Calu3 (cell line): ENCODE measurements around the gene TMEM242. TPM values are rescaled to one million over a fixed set of nuclear protein-coding genes. Genes with fewer than 3 reads are reported as not detected.
A peak's percentile ranks its signal among the peaks of the same experiment; 100 is the strongest.

ENCODE experiments used
- BruUV-seq: library from RNA; stranded (reverse); fragments of 400-500 nt; replicated peaks from 2 replicates; lab custom pipeline; 2021; lab: Mats Ljungman, UMichigan
- CTCF ChIA-PET: fragments of 300-600 bp; sonication (Branson Sonifier 250); formaldehyde crosslinking; loops from one replicate; lab custom pipeline; 2022; ENCODE audit warnings: antibody characterized with exemption; lab: Charles Lee
- DNase-seq: peaks from one replicate; pipeline ENCODE4 v3.0.0; 2022
- H3K27ac Mint-ChIP-seq: one replicate; pipeline ENCODE4 v1.8.0; 2022; ENCODE audit warnings: mixed read lengths; ENCODE audit not compliant: unreplicated experiment
- H3K27me3 Mint-ChIP-seq: one replicate; pipeline ENCODE4 v1.8.0; 2022; ENCODE audit warnings: mixed read lengths; ENCODE audit not compliant: unreplicated experiment
- H3K36me3 Mint-ChIP-seq: one replicate; pipeline ENCODE4 v1.8.0; 2022; ENCODE audit warnings: mild to moderate bottlenecking, moderate library complexity, mixed read lengths; ENCODE audit not compliant: insufficient read depth, unreplicated experiment
- H3K4me1 Mint-ChIP-seq: one replicate; pipeline ENCODE4 v1.8.0; 2022; ENCODE audit warnings: mild to moderate bottlenecking, low read depth, mixed read lengths; ENCODE audit not compliant: unreplicated experiment
- H3K4me3 Mint-ChIP-seq: one replicate; pipeline ENCODE4 v1.8.0; 2022; ENCODE audit warnings: mild to moderate bottlenecking, low read depth, moderate library complexity, mixed read lengths; ENCODE audit not compliant: unreplicated experiment
- H3K9me3 Mint-ChIP-seq: one replicate; pipeline ENCODE4 v1.8.0; 2022; ENCODE audit warnings: low read depth, mixed read lengths; ENCODE audit not compliant: unreplicated experiment
- CTCF ChIP-seq: fragments of 200-600 bp; IDR thresholded peaks from one replicate; pipeline ENCODE4 v1.8.0; 2022; ENCODE audit warnings: antibody characterized with exemption; ENCODE audit not compliant: unreplicated experiment
- intact Hi-C: fragments of 100-400 bp; cut with micrococcal nuclease; formaldehyde crosslinking; loops from one replicate; pipeline ENCODE4 v1.10.0; 2022; ENCODE audit not compliant: unreplicated experiment
- total RNA-seq: library from RNA; stranded (reverse); gene quantifications from 2 replicates; pipeline ENCODE4 v1.2.3, GENCODE V29; 2022

TMEM242 gene
- total RNA-seq, 1 experiment from 2014 or later, result 7.9 TPM

DNA sequence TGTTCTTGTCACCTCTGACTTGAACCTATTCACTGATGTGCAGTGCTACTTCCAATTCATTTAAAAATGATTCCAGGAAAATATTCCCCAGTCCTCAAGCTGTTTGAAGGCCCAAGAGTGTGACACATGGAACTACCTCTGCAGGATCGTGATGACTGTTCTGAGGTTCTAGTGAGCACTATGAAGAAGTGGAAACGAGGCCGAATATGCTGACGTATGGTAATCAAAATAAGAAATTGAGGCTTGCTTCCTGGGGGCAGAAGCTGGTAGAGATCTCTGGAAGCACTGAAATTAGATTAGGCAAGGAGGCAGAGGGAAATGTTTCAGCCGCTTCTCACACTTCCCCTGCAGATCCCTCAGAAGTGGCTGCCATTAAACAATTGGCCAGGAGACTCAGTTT lies 15.7 kb downstream of the TMEM242 start:
- intact Hi-C loops, result no loop called here
- no peak overlapping the region for H3K4me3 Mint-ChIP-seq
- peaks cover 8% of the 10 kb centered on the region for H3K4me1 Mint-ChIP-seq
- H3K27me3 Mint-ChIP-seq, result no peaks in the 10 kb centered on the region
- no TSS peak for BruUV-seq
- DNase-seq, result no peak
- no peak overlapping the region for H3K27ac Mint-ChIP-seq
- CTCF ChIA-PET, result no interaction called here
- no peaks in the 10 kb centered on the region for H3K36me3 Mint-ChIP-seq
- H3K9me3 Mint-ChIP-seq, result no peaks in the 10 kb centered on the region
- no peak for TF ChIP-seq CTCF

DNA sequence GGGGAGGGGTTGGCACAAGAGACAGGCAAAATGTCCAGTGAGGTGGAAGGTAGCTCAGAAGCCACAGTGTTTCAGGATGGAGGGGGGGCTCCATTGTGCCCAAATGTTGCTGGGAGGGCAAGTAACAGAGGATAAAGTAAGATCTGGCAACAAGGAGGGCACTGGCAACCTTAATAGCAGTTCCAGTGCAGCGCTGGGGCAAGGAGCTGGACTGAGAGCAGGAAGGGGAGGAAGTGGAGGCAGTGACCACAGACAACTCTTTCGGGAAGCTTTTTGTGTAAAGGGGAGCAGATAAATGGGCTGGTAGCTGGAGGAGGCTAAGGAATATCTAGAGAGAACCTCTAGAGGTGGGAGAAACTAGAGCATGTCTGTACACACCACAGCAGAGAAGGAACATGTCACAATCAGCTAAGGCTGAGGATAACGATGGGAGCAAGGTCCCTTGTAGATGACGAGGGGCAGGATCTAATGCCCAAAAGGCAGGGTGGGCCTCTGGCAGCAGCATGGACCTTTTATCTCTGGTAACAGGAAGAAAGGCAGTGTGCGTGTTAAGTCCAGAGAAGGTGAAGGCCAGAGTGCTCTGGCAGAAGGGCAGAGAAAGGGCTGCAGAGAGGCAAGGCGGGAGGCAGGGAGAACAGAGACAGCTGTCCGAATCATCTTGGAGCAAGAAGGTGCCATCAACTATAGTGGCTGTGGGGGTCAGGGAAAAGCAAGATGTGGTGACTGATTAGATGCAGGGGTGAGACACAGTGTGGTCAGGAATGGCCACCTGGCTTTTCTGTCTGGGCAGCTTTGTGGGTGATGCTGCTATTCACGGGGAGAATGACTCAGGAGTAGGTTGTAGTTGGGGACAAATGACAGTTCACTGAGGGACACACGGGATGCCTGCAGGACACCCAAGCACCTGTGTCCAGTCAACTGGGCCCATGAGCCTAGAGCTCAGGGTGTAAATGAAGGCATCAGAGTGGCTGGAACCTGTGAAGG lies 17.4 kb downstream of the TMEM242 start:
- no peak overlapping the region for H3K4me3 Mint-ChIP-seq
- CTCF ChIA-PET, result no interaction called here
- H3K36me3 Mint-ChIP-seq, result no peaks in the 10 kb centered on the region
- BruUV-seq, result no TSS peak
- intact Hi-C loops, result no loop called here
- no peaks in the 10 kb centered on the region for H3K27me3 Mint-ChIP-seq
- H3K9me3 Mint-ChIP-seq, result no peaks in the 10 kb centered on the region
- H3K4me1 Mint-ChIP-seq, result peaks cover 10% of the 10 kb centered on the region
- no peak for DNase-seq
- H3K27ac Mint-ChIP-seq, result no peak overlapping the region
- TF ChIP-seq CTCF, result no peak

DNA sequence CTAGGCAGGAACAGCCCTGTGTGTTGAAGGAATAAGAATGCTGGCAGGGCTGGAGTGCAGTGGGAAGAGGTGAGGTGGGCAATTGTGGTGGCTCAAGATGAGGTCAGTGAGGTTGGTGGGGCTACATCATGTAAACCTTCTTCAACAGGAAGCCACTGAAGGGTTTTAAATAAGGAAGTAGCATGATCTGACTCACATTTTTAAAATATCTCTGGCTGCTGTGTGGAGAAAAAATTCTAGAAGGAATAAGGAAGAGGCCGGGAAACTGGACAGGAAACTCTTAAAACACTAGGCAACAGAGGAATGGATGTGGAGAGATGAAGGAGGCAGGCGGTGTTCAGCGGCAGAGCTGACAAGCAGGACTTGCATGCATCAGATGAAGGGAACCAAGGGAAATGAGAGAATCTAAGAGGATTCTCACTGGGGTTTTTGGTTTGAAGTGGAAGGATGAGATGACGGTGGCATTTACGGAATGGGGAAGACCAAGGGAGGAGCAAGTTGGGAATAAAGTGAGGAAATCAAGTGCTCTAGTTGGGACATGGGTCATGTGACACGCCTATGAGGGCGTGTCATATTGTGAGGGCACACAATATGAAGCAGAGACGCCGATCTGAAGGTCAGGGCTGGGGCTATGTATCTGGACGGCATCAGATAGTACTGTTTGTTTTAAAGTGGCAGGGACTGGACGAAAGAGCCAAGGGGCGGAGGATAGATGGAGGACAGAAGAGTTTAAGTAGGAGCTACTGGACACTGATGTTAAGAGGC lies 18.2 kb downstream of the TMEM242 start:
- intact Hi-C loops, result no loop called here
- H3K9me3 Mint-ChIP-seq, result no peaks in the 10 kb centered on the region
- CTCF ChIA-PET, result no interaction called here
- no peaks in the 10 kb centered on the region for H3K27me3 Mint-ChIP-seq
- no peak for TF ChIP-seq CTCF
- BruUV-seq, result no TSS peak
- H3K36me3 Mint-ChIP-seq, result no peaks in the 10 kb centered on the region
- no peak for DNase-seq
- no peak overlapping the region for H3K27ac Mint-ChIP-seq
- H3K4me1 Mint-ChIP-seq, result peaks cover 10% of the 10 kb centered on the region
- no peak overlapping the region for H3K4me3 Mint-ChIP-seq

DNA sequence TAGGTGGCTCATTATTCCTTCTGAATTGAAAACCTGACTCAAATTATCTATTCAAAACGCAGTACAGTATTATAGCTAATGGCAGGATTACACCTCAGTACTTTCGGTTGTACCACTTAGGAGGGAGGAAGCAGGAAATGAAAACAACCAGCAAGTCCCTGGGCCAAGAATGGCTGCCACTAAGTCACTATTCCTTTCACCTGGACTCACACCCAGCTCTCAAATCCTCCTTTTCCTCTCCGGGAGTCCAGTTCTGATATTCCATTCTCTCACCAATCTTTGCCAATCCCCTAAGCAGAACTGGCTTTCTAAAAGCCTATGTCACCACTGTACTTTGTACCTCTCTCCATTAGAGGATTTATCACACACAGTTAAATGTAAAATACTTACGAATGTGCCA lies 20.6 kb downstream of the TMEM242 start:
- Mint-ChIP-seq H3K27ac (peak overlapping the region; percentile 68), H3K4me1 (peaks cover 10% of the 10 kb centered on the region), H3K27me3 (no peaks in the 10 kb centered on the region), H3K4me3 (no peak overlapping the region), H3K9me3 (no peaks in the 10 kb centered on the region), H3K36me3 (no peaks in the 10 kb centered on the region)
- BruUV-seq, result no TSS peak
- CTCF ChIA-PET, result no interaction called here
- no peak for TF ChIP-seq CTCF
- no peak for DNase-seq
- intact Hi-C loops, result no loop called here
